Measurements from ENCODE around the gene C5orf15. TPM values are rescaled to one million over a fixed set of nuclear protein-coding genes. Genes with fewer than 3 reads are reported as not detected.
A peak's percentile ranks its signal among the peaks of the same experiment; 100 is the strongest.

C5orf15 gene
- 48.7 and 55.5 TPM in 2 replicates for total RNA-seq (2014; rRNA removed; shearing (Covaris generic))

DNA sequence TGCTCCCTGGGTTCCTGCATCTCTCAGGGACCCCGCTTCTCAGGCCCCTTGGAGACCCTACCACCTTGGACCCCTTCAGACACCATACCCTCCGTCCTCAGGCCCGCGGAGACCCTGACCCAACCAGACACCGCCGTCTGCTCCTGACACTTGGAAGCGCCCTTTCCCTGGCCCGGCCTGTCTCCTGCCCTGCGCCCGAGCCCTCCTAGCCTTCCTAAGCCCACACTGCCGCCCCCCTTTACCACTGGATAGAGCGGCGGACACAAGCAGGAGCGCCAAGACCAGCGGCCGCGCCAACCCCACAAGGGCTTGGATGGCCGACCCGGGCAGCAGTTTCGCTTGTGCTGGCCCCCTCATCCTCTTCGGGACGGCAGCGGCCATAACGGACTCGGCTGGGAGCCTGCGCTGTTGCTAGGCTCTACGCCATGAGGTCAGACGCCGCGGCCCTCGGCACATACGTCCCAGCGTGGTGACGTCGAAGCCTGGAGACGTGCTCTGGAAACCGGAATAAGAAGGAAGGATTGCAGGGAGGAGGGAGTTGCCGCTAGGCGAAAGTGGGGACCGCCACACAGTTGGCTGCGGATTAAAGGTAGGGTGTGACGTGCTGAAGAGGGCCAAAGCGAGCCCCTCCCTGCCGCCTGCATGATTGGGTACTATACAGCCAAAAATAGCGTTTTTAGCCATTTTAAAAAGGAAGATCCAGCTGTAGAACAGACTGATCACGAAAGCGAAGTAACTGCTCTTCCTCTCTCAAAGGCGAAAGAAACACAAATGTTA, at the start of gene C5orf15:
Gene C5orf15 (minus strand): TSS at position 422 of the 777 bp plus-strand sequence. CDS start 41 bp downstream, at position 381.
- H3K27me3 ChIP-seq (ENCODE audit: control insufficient read depth, insufficient read depth, low read length), result no peaks in the 10 kb centered on the region
- peak; percentile 89 for DNase-seq
- H3K4me3 ChIP-seq (ENCODE audit: insufficient read depth, low read depth, low read length), result peak within 1 kb of the TSS; percentile 72
- peaks cover 7% of the 10 kb centered on the region; the same call in 1 of the 2 replicates for H3K36me3 ChIP-seq (replicated peaks; ENCODE audit: control insufficient read depth, insufficient read depth, low read length)

- Histone ChIP-seq H3K36me3 (replicated peaks; ENCODE audit: control insufficient read depth, insufficient read depth, low read length) (no peaks in the 10 kb centered on the region), H3K4me3 (ENCODE audit: insufficient read depth, low read depth, low read length) (no peak overlapping the region), H3K27me3 (ENCODE audit: control insufficient read depth, insufficient read depth, low read length) (no peaks in the 10 kb centered on the region)
- no peak for DNase-seq
These were observed 39.9 kb upstream of the C5orf15 start for GRCh38 chr5:134008266-134008749.

GRCh38 chr5:134007581-134008265, 39.3 kb upstream of the C5orf15 start:
- Histone ChIP-seq H3K4me3 (ENCODE audit: insufficient read depth, low read depth, low read length) (no peak overlapping the region), H3K27me3 (ENCODE audit: control insufficient read depth, insufficient read depth, low read length) (no peaks in the 10 kb centered on the region), H3K36me3 (replicated peaks; ENCODE audit: control insufficient read depth, insufficient read depth, low read length) (no peaks in the 10 kb centered on the region)
- peak; percentile 93 for DNase-seq

DNA sequence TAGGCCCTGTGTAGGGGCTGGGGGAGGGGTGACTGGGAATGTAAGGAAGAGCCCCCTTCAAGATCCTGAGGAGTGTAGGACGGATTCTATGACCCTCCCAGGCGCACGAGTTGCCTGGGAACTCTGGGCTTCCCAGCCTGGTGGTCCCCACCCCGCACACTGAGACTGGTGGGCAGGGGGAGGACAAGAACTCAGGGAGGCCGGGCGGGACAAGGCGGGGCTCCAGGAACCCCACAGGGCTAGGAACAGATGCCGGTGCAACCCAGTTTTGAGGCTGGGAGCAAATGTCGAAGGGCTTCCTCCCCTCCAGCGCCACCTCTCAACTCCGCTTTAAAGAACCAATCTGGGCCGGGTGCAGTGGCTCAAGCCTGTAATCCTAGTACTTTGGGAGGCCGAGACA, 37.7 kb upstream of the C5orf15 start:
- Histone ChIP-seq H3K27me3 (ENCODE audit: control insufficient read depth, insufficient read depth, low read length) (no peaks in the 10 kb centered on the region), H3K4me3 (ENCODE audit: insufficient read depth, low read depth, low read length) (peak overlapping the region; percentile 88), H3K36me3 (replicated peaks; ENCODE audit: control insufficient read depth, insufficient read depth, low read length) (peaks cover 5% of the 10 kb centered on the region)
- DNase-seq, result peak; percentile 66

- peak; percentile 79 for DNase-seq
- H3K27me3 ChIP-seq (ENCODE audit: control insufficient read depth, insufficient read depth, low read length), result no peaks in the 10 kb centered on the region
- H3K36me3 ChIP-seq (replicated peaks; ENCODE audit: control insufficient read depth, insufficient read depth, low read length), result peaks cover 8% of the 10 kb centered on the region
- H3K4me3 ChIP-seq (ENCODE audit: insufficient read depth, low read depth, low read length), result peak overlapping the region; percentile 88
These were observed 37.1 kb upstream of the C5orf15 start for GRCh38 chr5:134005417-134006061.

DNA sequence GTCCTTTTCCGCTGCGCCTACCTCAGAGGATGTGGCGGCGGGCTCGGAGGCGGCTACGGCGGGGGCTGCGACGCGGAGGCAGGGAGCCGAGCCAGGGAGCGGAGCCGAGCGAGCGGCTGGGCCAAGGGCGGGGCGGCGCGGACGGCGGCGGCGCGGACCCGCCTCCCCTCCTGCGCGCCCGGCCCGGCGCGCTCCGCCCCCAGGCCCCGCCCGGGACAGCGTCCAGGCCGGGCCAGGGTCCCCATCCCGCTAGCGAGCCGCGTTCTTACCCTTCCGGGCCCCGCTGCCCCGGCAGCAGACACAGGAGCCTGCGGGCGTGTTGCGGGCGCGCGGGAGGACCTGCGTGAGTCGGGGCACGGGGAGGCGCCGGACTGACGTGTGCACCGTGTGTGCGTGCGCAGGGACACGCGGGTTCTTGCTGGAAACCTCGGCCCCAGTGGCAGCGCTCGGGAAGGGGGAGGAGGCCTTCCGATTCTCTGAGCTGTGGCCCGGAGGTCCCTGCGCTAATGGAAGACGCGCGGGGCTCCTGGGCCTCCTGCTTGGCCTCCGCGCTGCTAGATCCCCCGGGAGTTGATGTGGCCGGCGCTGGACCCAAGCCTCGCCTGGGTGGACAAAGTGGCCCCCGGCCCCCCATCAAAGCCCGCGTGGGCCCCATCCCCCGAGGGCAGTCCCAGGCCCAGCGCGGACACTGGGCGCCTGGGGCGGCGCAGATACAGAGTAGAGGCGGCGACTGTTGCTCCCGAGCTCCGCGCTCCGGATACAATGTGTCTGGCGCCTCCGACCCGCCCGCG, 36.4 kb upstream of the C5orf15 start, which contains the start of gene VDAC1:
Gene VDAC1 (minus strand): TSS at position 350 of the 791 bp plus-strand sequence. CDS start 11,963 bp downstream, outside the sequence.
- Histone ChIP-seq H3K27me3 (ENCODE audit: control insufficient read depth, insufficient read depth, low read length) (no peaks in the 10 kb centered on the region), H3K4me3 (ENCODE audit: insufficient read depth, low read depth, low read length) (peak within 1 kb of the TSS; percentile 88), H3K36me3 (replicated peaks; ENCODE audit: control insufficient read depth, insufficient read depth, low read length) (peaks cover 8% of the 10 kb centered on the region)
- DNase-seq, result peak; percentile 99

DNA sequence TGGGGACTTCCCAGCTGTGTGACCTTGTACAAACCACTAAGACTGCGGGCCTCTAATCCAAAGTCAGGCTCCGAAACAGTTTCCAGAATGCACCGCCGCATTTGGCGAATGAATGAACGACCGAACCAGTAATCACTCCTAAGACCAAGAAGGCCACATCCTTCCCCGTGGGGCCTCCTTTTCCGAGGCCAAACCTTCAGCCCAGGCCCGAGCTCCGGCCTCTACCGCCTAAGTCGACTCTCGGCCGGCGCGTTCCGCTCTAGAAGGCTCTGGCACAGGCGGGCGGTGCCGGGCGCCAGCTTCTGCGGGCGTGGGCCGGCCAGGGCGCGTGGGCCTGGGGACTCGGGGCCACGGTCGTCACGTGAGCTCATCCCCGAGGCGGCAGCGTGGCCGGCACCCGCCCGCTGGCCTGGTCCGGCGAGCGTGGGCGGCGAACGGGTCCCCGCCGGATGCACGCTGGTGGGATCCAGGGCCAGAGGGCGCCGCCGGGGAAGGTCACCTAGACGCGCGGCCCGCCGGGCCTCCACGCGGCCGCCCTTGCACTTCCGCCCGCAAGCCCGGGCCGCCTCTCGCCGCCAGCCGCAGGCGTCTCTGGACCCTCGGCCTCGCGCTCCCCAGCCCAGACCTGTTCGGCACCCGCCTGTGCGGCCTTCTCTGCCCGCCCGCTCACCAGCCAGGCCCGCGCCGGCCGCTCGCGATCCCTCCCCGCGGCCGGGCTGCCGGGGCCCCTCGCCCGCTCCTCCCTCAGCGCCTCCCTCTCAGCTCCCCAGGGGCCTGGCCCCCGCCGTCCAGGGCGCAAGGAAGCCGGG, 35.6 kb upstream of the C5orf15 start:
- peak overlapping the region; percentile 70 for H3K4me3 ChIP-seq (ENCODE audit: insufficient read depth, low read depth, low read length)
- no peak for DNase-seq
- H3K36me3 ChIP-seq (replicated peaks; ENCODE audit: control insufficient read depth, insufficient read depth, low read length), result peaks cover 8% of the 10 kb centered on the region
- H3K27me3 ChIP-seq (ENCODE audit: control insufficient read depth, insufficient read depth, low read length), result no peaks in the 10 kb centered on the region

DNA sequence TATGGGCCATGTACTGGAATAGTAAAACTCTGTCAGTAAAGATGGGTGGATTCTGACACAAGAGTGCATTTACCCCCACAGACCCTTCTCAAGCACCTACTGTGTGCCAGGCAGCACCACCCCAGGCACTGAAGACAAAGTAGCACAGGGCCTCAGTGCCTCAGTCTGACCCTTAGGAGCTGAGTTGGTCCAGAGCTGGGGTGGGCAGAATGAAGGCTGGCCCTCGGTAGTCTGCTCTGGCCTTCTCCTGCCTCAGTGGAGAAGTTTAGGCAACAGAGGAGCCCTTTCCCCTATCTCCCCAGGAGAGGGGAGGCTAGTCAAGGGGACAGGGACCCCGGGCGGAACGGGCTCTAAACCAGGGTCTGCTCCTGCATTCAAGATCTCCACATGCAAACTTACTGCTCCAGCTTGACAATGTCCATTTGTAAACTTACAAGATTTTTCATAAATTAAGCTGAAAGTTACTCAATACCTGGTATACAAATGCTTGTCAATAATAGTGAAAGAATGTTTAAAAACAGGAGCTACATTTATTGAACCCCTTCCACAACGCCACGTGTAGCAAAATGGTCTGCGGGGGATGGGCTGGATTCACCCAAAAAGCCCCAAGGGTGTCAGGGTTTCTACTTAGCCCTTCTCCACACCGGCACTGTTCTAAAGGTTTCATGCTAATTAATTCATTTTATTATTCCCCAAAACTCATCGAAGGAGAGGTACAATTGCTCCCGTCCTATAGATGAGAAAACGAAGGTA, 34.8 kb upstream of the C5orf15 start:
- DNase-seq, result peak; percentile 41
- H3K4me3 ChIP-seq (ENCODE audit: insufficient read depth, low read depth, low read length), result peak overlapping the region; percentile 70
- H3K27me3 ChIP-seq (ENCODE audit: control insufficient read depth, insufficient read depth, low read length), result no peaks in the 10 kb centered on the region
- H3K36me3 ChIP-seq (replicated peaks; ENCODE audit: control insufficient read depth, insufficient read depth, low read length), result peaks cover 8% of the 10 kb centered on the region

GRCh38 chr5:134001938-134002731, 33.7 kb upstream of the C5orf15 start:
- peak; percentile 7 for DNase-seq
- no peak overlapping the region for H3K4me3 ChIP-seq (ENCODE audit: insufficient read depth, low read depth, low read length)
- no peaks in the 10 kb centered on the region for H3K27me3 ChIP-seq (ENCODE audit: control insufficient read depth, insufficient read depth, low read length)
- H3K36me3 ChIP-seq (replicated peaks; ENCODE audit: control insufficient read depth, insufficient read depth, low read length), result peaks cover 8% of the 10 kb centered on the region

DNA sequence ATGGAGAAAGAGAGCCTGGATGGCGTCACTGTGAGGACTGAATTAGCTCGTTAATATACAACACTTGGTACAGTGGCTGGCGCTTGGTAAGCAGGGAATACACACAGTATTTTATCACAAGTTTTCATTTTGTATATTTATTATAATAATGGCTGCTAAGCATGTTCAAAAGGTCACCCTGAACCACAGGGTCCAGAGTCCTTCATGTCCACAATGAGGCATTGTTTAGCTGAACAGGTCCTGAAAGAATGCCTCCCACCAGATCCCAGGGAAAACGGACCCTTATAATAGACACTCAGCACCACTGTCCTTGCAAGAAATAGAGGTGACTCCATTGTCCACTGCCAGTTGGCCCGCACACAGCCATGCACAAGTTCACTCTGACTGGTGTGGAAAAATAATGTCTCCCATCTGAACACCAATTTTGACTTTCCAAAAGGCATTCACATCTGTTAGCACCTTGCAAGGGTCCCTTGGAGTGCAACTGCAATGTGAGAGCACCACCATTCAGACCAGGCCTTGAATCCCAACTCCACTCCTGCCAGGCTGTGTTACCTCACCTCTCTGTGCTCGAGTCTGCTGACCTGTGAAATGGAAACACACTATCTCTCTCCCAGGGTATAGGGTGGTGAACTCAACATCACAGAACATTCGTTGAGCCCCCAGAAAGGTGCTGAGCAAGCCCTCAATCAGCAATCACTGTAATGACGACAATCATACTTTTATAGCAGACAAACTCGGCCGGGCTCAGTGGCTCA, 32.5 kb upstream of the C5orf15 start:
- H3K27me3 ChIP-seq (ENCODE audit: control insufficient read depth, insufficient read depth, low read length), result no peaks in the 10 kb centered on the region
- H3K36me3 ChIP-seq (replicated peaks; ENCODE audit: control insufficient read depth, insufficient read depth, low read length), result peaks cover 8% of the 10 kb centered on the region
- DNase-seq, result peak; percentile 4
- H3K4me3 ChIP-seq (ENCODE audit: insufficient read depth, low read depth, low read length), result no peak overlapping the region

- no peak overlapping the region for H3K4me3 ChIP-seq (ENCODE audit: insufficient read depth, low read depth, low read length)
- peaks cover 8% of the 10 kb centered on the region for H3K36me3 ChIP-seq (replicated peaks; ENCODE audit: control insufficient read depth, insufficient read depth, low read length)
- no peaks in the 10 kb centered on the region for H3K27me3 ChIP-seq (ENCODE audit: control insufficient read depth, insufficient read depth, low read length)
- DNase-seq, result peak; percentile 21
These were observed 31.7 kb upstream of the C5orf15 start for GRCh38 chr5:134000091-134000511.

GRCh38 chr5:133998807-133999206, 30.4 kb upstream of the C5orf15 start:
- Histone ChIP-seq H3K27me3 (ENCODE audit: control insufficient read depth, insufficient read depth, low read length) (no peaks in the 10 kb centered on the region), H3K4me3 (ENCODE audit: insufficient read depth, low read depth, low read length) (no peak overlapping the region), H3K36me3 (replicated peaks; ENCODE audit: control insufficient read depth, insufficient read depth, low read length) (peaks cover 8% of the 10 kb centered on the region)
- peak; percentile 18 for DNase-seq

All from H7 (cell line).